Heart left ventricle (tissue), 16 donors: ENCODE data around the gene TBCB. TPM values are rescaled to one million over a fixed set of nuclear protein-coding genes. Genes with fewer than 3 reads are reported as not detected.
A peak's percentile ranks its signal among the peaks of the same experiment; 100 is the strongest.
"Not testable (repeated sequence)": the region's sequence is repeated elsewhere in the genome, so short reads cannot be mapped to it uniquely, and the experiment has no call there.

Experiments used
- ATAC-seq, 4 donors: fragments of 200-7000 bp; cut with Tn5 transposase; one replicate each; pipeline ENCODE4 v1.9.1; 2020 to 2022; ENCODE audit warnings: moderate library complexity in 4 of 4, mild to moderate bottlenecking in 3 of 4, moderate number of reproducible peaks in 1 of 4
- DNase-seq, 5 donors: peaks; one replicate each; pipeline ENCODE4 v3.0.0-alpha.2; 2020
- H3K27ac ChIP-seq, 12 donors: fragments of 200-600 bp; sonication (generic) in 4 of 12; one replicate each; pipeline versions ENCODE4 v1.5.0 to v1.8.0; 2016 to 2022; ENCODE audit warnings: mild to moderate bottlenecking in 2 of 12
- H3K27me3 ChIP-seq, 9 donors: fragments of 200-600 bp; sonication (generic) in 2 of 9; one replicate each; pipeline versions ENCODE4 v1.5.1 to v1.8.0; 2016 to 2022; ENCODE audit warnings: mild to moderate bottlenecking in 3 of 9
- H3K36me3 ChIP-seq, 9 donors: fragments of 200-600 bp; sonication (generic) in 2 of 9; one replicate each; pipeline versions ENCODE4 v1.5.0 to v1.8.0; 2018 to 2022; ENCODE audit warnings: mild to moderate bottlenecking in 2 of 9
- H3K4me1 ChIP-seq, 12 donors: fragments of 200-600 bp; sonication (generic) in 4 of 12; one replicate each; pipeline versions ENCODE4 v1.5.0 to v1.8.0; 2016 to 2022; ENCODE audit warnings: mild to moderate bottlenecking in 3 of 12
- H3K4me3 ChIP-seq, 12 donors: fragments of 200-600 bp; sonication (generic) in 4 of 12; one replicate each; pipeline versions ENCODE4 v1.5.0 to v1.8.0; 2017 to 2022; ENCODE audit warnings: mild to moderate bottlenecking in 9 of 12, moderate library complexity in 4 of 12
- H3K9me3 ChIP-seq, 12 donors: fragments of 200-600 bp; sonication (generic) in 4 of 12; one replicate each; pipeline versions ENCODE4 v1.5.0 to v1.8.0; 2016 to 2022; ENCODE audit warnings: mild to moderate bottlenecking in 1 of 12
- CTCF ChIP-seq, 12 donors: fragments of 200-600 bp; sonication (generic) in 4 of 12; IDR thresholded peaks; one replicate each; pipeline versions ENCODE4 v1.5.0 to v1.8.0; 2018 to 2022; ENCODE audit warnings: antibody characterized with exemption in 12 of 12, mild to moderate bottlenecking in 5 of 12
- POLR2A ChIP-seq, 2 donors: fragments of 450-650 bp; IDR thresholded peaks; one replicate each; pipeline ENCODE4 v1.6.1; 2017; ENCODE audit warnings: antibody characterized with exemption in 2 of 2, mild to moderate bottlenecking in 2 of 2, moderate library complexity in 2 of 2
- WGBS, 4 donors: extraction: QIAGEN DNeasy Blood & Tissue Kit in 2 of 4; methylation state at CpG; one replicate each; pipeline versions ENCODE4 v1.1.5 to v1.1.7; 2013 to 2018; 5-methylcytosine and 5-hydroxymethylcytosine counted together
- intact Hi-C, 10 donors: fragments of 100-400 bp; cut with DNase I; formaldehyde crosslinking; loops; one replicate each; pipeline versions ENCODE4 v1.11.1 to v1.14.2; 2022
- polyA plus RNA-seq, 2 donors: library from polyadenylated mRNA; stranded (reverse); fragments of 200-250 nt; gene quantifications; one replicate each; pipeline ENCODE4 v1.2.3, GENCODE V29; 2013
- total RNA-seq, 9 donors: library from RNA; depleted of rRNA in 2 of 9; stranded (reverse); fragments of >200 nt in 2 of 9; fragmentation: NEBNext Ultra II Directional in 3 of 9; extraction: Animal tissue kit (Norgen Biotek cat#: 25700) in 3 of 9; gene quantifications; one replicate each; pipeline versions ENCODE4 v1.1.0 to v1.2.4, GENCODE V29; 2016 to 2023
- donor health status: ischemic (EF 13 %, LVEDD 7.1; RV severe dilation, severe dysfunction).
- donor health status: healthy with polysubstance abuse.
- donor health status: DM: no; HTN: yes; CAD: no.
- donor health status: DM: no; HTN: no; CAD: no.
- donor health status: ischemic (EF 25% LVEDD 6.9; RV normal size, moderate dysfunction).
- donor health status: ischemic (EF 25% LVEDD 5.7; RV mildly dilated, moderate dysfunction).
- donor health status: healthy.
- donor health status: DM: yes; HTN: yes; CAD: no.
- donor health status: ischemic (EF 35%, LVEDD 5.7; RV mildly dilated, moderate dysfunction).
- donor health status: nonischemic (EF 11% LVEDD 7.7; RV severe dilation, severe dysfunction).
- donor health status: DM: yes; HTN: yes; CAD: no.
- donor health status: PGD.
- donor health status: ischemic (EF 29% LVEDD 5.4; RV normal size, mild dysfunction).
- donor health status: nonischemic (EF 23%, LVEDD 6.1; RV moderate dilation, normal function).

The TBCB gene
- total and polyA plus RNA-seq, 11 donors = 89.8 to 171 (median 111) TPM

- peaks cover 0 to 20% (median 8%) of the 10 kb centered on the region in 9 donors for H3K36me3 ChIP-seq
- H3K27ac ChIP-seq = peak overlapping the region in 9 of 12 donors; percentile 12 to 70 (median 53)
- no peaks in the 10 kb centered on the region for H3K27me3 ChIP-seq
- TF ChIP-seq POLR2A (IDR thresholded peaks at IDR 0.05) (no peak), CTCF (IDR thresholded peaks at IDR 0.05) (no peak)
- ATAC-seq (peak in 3 of 4 donors; percentile 42 to 59 (median 46)), DNase-seq (no peak)
- intact Hi-C loops = no loop called here
- WGBS, 4 donors = 51 to 62% (median 61%) methylated on average over 7 of the region's 7 CpGs
- H3K9me3 ChIP-seq = no peaks in the 10 kb centered on the region
- peaks cover 0 to 20% (median 2%) of the 10 kb centered on the region in 12 donors for H3K4me1 ChIP-seq
- H3K4me3 ChIP-seq = no peak overlapping the region
Observed at GRCh38 chr19:36160821-36161596, 45.7 kb downstream of the TBCB start.

- peaks cover 0 to 11% (median 4%) of the 10 kb centered on the region in 12 donors for H3K4me1 ChIP-seq
- no peak for DNase-seq
Observed at GRCh38 chr19:36163813-36164212, 48.5 kb downstream of the TBCB start.

GRCh38 chr19:36169084-36169760 lies 54.0 kb downstream of the TBCB start:
- intact Hi-C loops = loop anchor here in 2 of 10 donors (1.0 to 5.0 kb wide), 2 partner anchors 17 to 172 kb away; partner anchors contain the start of genes COX7A1 (in 1 of the 2) and SDHAF1 (in 1 of the 2)
- H3K4me1 ChIP-seq = peaks cover 0 to 21% (median 14%) of the 10 kb centered on the region in 12 donors
- H3K27me3 ChIP-seq = no peaks in the 10 kb centered on the region
- no peak overlapping the region for H3K4me3 ChIP-seq
- WGBS, 4 donors = 20 to 34% (median 29%) methylated on average over 9 of the region's 9 CpGs
- peak overlapping the region; percentile 19 to 85 (median 68) for H3K27ac ChIP-seq
- no peaks in the 10 kb centered on the region for H3K9me3 ChIP-seq
- TF ChIP-seq CTCF (IDR thresholded peaks at IDR 0.05) (no peak), POLR2A (IDR thresholded peaks at IDR 0.05) (no peak)
- ATAC-seq (peak; percentile 40 to 76 (median 60)), DNase-seq (peak in 3 of 5 donors; percentile 32 to 69 (median 44))
- H3K36me3 ChIP-seq = peaks cover 0 to 29% (median 14%) of the 10 kb centered on the region in 9 donors

More at GRCh38 chr19:36163813-36164212, 48.5 kb downstream of the TBCB start:
- peaks cover 0 to 39% (median 22%) of the 10 kb centered on the region in 9 donors for H3K36me3 ChIP-seq
- H3K4me3 ChIP-seq = no peak overlapping the region
- H3K9me3 ChIP-seq = no peaks in the 10 kb centered on the region
- no peak overlapping the region for H3K27ac ChIP-seq
- no peak for ATAC-seq
- no peak for TF ChIP-seq POLR2A (IDR thresholded peaks at IDR 0.05)
- no peak for TF ChIP-seq CTCF (IDR thresholded peaks at IDR 0.05)
- intact Hi-C loops = no loop called here
- no peaks in the 10 kb centered on the region for H3K27me3 ChIP-seq
- 93 to 98% (median 95%) methylated on average over 12 of the region's 12 CpGs for WGBS, 4 donors

GRCh38 chr19:36172852-36173251 lies 57.6 kb downstream of the TBCB start:
- 92 to 97% (median 93%) methylated on average over 5 of the region's 5 CpGs for WGBS, 4 donors
- intact Hi-C loops = loop anchor here in 8 of 10 donors (2.0 to 10.0 kb wide), 5 partner anchors 48 to 118 kb away; partner anchors contain the start of genes THAP8 (in 1 of the 8) and WDR62 (in 1 of the 8)
- Histone ChIP-seq H3K4me1 (peaks cover 0 to 21% (median 14%) of the 10 kb centered on the region in 12 donors), H3K4me3 (no peak overlapping the region), H3K27me3 (no peaks in the 10 kb centered on the region), H3K9me3 (no peaks in the 10 kb centered on the region), H3K36me3 (peaks cover 0 to 5% (median 0%) of the 10 kb centered on the region in 9 donors), H3K27ac (no peak overlapping the region)
- DNase-seq (no peak), ATAC-seq (no peak)
- TF ChIP-seq POLR2A (IDR thresholded peaks at IDR 0.05) (no peak), CTCF (IDR thresholded peaks at IDR 0.05) (no peak)

GRCh38 chr19:36173846-36174245 lies 58.6 kb downstream of the TBCB start:
- H3K36me3 ChIP-seq, ATAC-seq, H3K27me3 ChIP-seq, H3K27ac ChIP-seq, H3K4me3 ChIP-seq, H3K9me3 ChIP-seq, DNase-seq: not testable (repeated sequence)
- intact Hi-C loops = loop anchor here in 8 of 10 donors (2.0 to 10.0 kb wide), 5 partner anchors 49 to 119 kb away; partner anchors contain the start of genes THAP8 (in 1 of the 8) and WDR62 (in 1 of the 8)
- peaks cover 0 to 19% (median 11%) of the 10 kb centered on the region in 12 donors for H3K4me1 ChIP-seq
- 75 to 86% (median 86%) methylated on average over 8 of the region's 8 CpGs for WGBS, 4 donors
